Suprapubic skin (tissue), 4 donors: ENCODE data around the gene TRRAP. TPM values are rescaled to one million over a fixed set of nuclear protein-coding genes. Genes with fewer than 3 reads are reported as not detected.

Experiments used
- DNase-seq, 2 donors: peaks; one replicate each; pipeline ENCODE4 v3.0.0-alpha.2; 2019; ENCODE audit warnings: low spot score in 2 of 2
- H3K27ac ChIP-seq: fragments of 200-600 bp; sonication (generic); one replicate; pipeline ENCODE4 v1.5.1; 2019
- H3K27me3 ChIP-seq: fragments of 200-600 bp; sonication (generic); one replicate; pipeline ENCODE4 v1.5.1; 2019
- H3K36me3 ChIP-seq: fragments of 200-600 bp; sonication (generic); one replicate; pipeline ENCODE4 v1.5.1; 2019
- H3K4me1 ChIP-seq: fragments of 200-600 bp; sonication (generic); one replicate; pipeline ENCODE4 v1.5.1; 2019
- H3K4me3 ChIP-seq: fragments of 200-600 bp; sonication (generic); one replicate; pipeline ENCODE4 v1.5.1; 2019; ENCODE audit warnings: mild to moderate bottlenecking
- H3K9me3 ChIP-seq: fragments of 200-600 bp; sonication (generic); one replicate; pipeline ENCODE4 v1.5.1; 2019
- EP300 ChIP-seq: sonication (generic); formaldehyde crosslinking; IDR thresholded peaks from one replicate; pipeline ENCODE4 v1.6.1; 2017; ENCODE audit warnings: antibody characterized with exemption
- POLR2A ChIP-seq, 2 donors: fragments of 450-650 bp; IDR thresholded peaks; one replicate each; pipeline ENCODE4 v1.6.1; 2017; ENCODE audit warnings: antibody characterized with exemption in 2 of 2, mild to moderate bottlenecking in 2 of 2, moderate library complexity in 2 of 2
- POLR2AphosphoS5 ChIP-seq, 3 donors: sonication (generic); formaldehyde crosslinking; IDR thresholded peaks; one replicate each; pipeline ENCODE4 v1.6.1; 2017; ENCODE audit warnings: antibody characterized with exemption in 3 of 3
- WGBS: methylation state at CpG from one replicate; pipeline ENCODE4 v1.1.5; 2018; 5-methylcytosine and 5-hydroxymethylcytosine counted together
- total RNA-seq, 4 donors: library from RNA; depleted of rRNA; stranded (reverse); fragments of >200 nt; gene quantifications; one replicate each; pipeline ENCODE4 v1.1.0, GENCODE V29; 2016
- TF ChIP-seq, protein P1 (sequence below), 2 donors: fragments of 200-600 bp in 1 of 2; fragments of 450-650 bp in 1 of 2; sonication (generic) in 1 of 2; IDR thresholded peaks; one replicate each; pipeline ENCODE4 v1.5.1; 2016 to 2019; ENCODE audit warnings: antibody characterized with exemption in 2 of 2, mild to moderate bottlenecking in 1 of 2, moderate library complexity in 1 of 2

The TRRAP gene
- total RNA-seq, 4 donors from 2014 or later, result 46.2 to 97.1 (median 65.7) TPM

DNA sequence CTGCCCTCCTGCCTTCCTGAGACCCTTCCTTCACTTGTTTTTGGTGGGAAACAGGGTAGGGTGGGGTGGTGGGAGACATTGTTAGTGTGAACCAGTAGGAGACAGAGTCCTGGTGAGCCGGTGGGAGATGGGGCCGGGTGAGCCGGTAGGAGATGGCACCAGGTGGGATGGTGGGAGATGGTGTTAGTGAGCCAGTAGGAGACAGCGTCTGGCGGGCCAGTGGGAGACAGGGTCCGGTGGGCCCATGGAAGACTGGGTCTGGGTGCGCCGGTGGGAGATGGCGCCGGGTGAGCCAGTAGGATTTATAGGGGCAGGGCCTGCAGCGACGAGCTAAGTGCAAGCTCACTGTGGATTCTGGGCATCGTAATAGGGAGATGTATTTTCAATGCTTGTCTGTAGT lies 116.8 kb downstream of the TRRAP start:
- H3K4me1 ChIP-seq, result no peaks in the 10 kb centered on the region
- peaks cover 91% of the 10 kb centered on the region for H3K36me3 ChIP-seq
- H3K27me3 ChIP-seq, result no peaks in the 10 kb centered on the region
- no peak overlapping the region for H3K4me3 ChIP-seq
- 96% methylated on average over 13 of the region's 13 CpGs for WGBS
- H3K9me3 ChIP-seq, result no peaks in the 10 kb centered on the region
- no peak overlapping the region for H3K27ac ChIP-seq
- peak; percentile 54 to 62 for DNase-seq
- no peak for TF ChIP-seq EP300
- TF ChIP-seq, protein P1, sequence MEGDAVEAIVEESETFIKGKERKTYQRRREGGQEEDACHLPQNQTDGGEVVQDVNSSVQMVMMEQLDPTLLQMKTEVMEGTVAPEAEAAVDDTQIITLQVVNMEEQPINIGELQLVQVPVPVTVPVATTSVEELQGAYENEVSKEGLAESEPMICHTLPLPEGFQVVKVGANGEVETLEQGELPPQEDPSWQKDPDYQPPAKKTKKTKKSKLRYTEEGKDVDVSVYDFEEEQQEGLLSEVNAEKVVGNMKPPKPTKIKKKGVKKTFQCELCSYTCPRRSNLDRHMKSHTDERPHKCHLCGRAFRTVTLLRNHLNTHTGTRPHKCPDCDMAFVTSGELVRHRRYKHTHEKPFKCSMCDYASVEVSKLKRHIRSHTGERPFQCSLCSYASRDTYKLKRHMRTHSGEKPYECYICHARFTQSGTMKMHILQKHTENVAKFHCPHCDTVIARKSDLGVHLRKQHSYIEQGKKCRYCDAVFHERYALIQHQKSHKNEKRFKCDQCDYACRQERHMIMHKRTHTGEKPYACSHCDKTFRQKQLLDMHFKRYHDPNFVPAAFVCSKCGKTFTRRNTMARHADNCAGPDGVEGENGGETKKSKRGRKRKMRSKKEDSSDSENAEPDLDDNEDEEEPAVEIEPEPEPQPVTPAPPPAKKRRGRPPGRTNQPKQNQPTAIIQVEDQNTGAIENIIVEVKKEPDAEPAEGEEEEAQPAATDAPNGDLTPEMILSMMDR (IDR thresholded peaks at IDR 0.05), result no peak
- no peak for TF ChIP-seq POLR2AphosphoS5 (IDR thresholded peaks at IDR 0.05)
- TF ChIP-seq POLR2A (IDR thresholded peaks at IDR 0.05), result no peak

GRCh38 chr7:98995523-98996149 lies 117.3 kb downstream of the TRRAP start:
- WGBS, result 96% methylated on average over 16 of the region's 16 CpGs
- Histone ChIP-seq H3K9me3 (no peaks in the 10 kb centered on the region), H3K36me3 (peaks cover 91% of the 10 kb centered on the region)

DNA sequence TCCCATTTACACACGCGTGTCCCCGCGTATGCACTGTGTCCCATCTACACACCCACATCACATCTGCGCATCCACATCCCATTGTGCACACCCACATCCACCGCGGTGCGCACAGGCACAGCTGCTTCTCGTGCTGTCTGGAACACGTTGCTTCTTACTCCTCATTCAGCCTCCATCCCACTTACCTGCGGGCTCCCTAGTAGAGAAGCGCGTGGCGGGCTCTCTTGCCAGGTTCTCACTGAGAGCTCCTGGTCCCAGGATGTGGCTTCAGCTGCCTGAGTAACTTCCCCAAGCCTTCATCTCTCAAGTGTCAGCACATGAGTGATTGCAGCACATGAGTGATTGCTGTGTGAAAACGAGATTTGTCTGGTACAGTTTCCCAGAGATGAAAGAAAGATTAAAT lies 117.8 kb downstream of the TRRAP start:
- Histone ChIP-seq H3K4me1 (no peaks in the 10 kb centered on the region), H3K9me3 (no peaks in the 10 kb centered on the region), H3K27ac (no peak overlapping the region), H3K36me3 (peaks cover 91% of the 10 kb centered on the region), H3K27me3 (no peaks in the 10 kb centered on the region), H3K4me3 (no peak overlapping the region)
- DNase-seq, result peak; percentile 5 to 58
- 91% methylated on average over 15 of the region's 15 CpGs for WGBS
- TF ChIP-seq EP300 (no peak), POLR2AphosphoS5 (IDR thresholded peaks at IDR 0.05) (no peak), POLR2A (IDR thresholded peaks at IDR 0.05) (no peak)
- TF ChIP-seq, protein P1 (IDR thresholded peaks at IDR 0.05), result no peak

More at GRCh38 chr7:98995523-98996149, 117.3 kb downstream of the TRRAP start:
- peak; percentile 52 to 54 for DNase-seq
- Histone ChIP-seq H3K4me3 (no peak overlapping the region), H3K27ac (no peak overlapping the region), H3K27me3 (no peaks in the 10 kb centered on the region), H3K4me1 (no peaks in the 10 kb centered on the region)
- no peak for TF ChIP-seq POLR2AphosphoS5 (IDR thresholded peaks at IDR 0.05)
- no peak for TF ChIP-seq EP300
- no peak for TF ChIP-seq POLR2A (IDR thresholded peaks at IDR 0.05)
- TF ChIP-seq, protein P1 (IDR thresholded peaks at IDR 0.05), result no peak

GRCh38 chr7:98997846-98998245 lies 119.5 kb downstream of the TRRAP start:
- no peak overlapping the region for H3K4me3 ChIP-seq
- WGBS, result 79% methylated on average over 3 of the region's 3 CpGs
- TF ChIP-seq, protein P1 (IDR thresholded peaks at IDR 0.05), result no peak
- no peak for TF ChIP-seq POLR2AphosphoS5 (IDR thresholded peaks at IDR 0.05)
- TF ChIP-seq POLR2A (IDR thresholded peaks at IDR 0.05), result no peak
- no peak for TF ChIP-seq EP300
- H3K27me3 ChIP-seq, result no peaks in the 10 kb centered on the region
- no peaks in the 10 kb centered on the region for H3K9me3 ChIP-seq
- peaks cover 88% of the 10 kb centered on the region for H3K36me3 ChIP-seq
- H3K27ac ChIP-seq, result no peak overlapping the region
- no peaks in the 10 kb centered on the region for H3K4me1 ChIP-seq
- DNase-seq, result peak in 1 of 2 donors; percentile 18

DNA sequence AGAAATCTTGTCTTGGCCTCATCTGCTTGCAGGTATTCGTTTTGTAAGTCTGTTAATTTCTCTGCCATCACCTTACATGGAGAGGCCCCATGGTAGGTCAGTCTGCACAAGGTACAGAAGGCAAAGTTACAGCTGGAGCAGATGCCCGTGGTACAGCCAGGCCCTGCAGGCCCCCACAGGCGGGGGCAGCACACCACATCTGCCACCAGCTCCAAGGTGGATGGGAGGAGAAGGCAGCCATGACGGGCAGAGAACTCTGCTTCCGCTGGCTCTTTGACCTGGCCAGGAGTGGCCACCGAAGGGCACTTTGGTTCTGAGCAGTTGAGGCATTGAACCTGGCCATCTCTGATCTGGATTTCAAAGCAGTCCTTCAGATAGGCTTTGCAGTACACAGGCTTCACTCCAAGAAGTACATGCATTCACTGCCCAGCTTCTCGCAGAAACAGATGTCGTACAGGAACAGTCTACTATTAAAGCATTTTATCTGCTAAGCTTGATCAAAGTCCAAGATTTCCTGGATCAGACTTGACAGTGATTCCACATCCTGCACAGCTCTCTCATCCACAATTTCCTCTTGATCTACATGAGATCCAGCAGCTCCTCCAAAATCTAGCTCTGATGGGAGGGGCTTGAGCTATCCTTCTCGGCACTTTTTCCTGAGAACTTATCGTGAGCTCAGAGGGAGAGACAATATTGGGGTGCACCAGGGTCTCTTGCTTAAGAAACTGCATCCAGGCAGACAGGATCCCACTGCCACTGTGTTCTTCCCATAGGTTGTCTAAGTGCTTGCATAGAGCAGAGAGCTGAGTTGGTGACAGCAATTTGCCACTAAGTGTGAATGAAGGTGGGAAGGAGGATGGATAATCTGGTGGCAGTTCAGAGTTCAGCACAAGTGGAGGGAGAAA lies 120.7 kb downstream of the TRRAP start:
- Histone ChIP-seq H3K9me3 (no peaks in the 10 kb centered on the region), H3K36me3 (peaks cover 87% of the 10 kb centered on the region), H3K4me3 (no peak overlapping the region), H3K4me1 (no peaks in the 10 kb centered on the region), H3K27me3 (no peaks in the 10 kb centered on the region), H3K27ac (no peak overlapping the region)
- no peak for TF ChIP-seq POLR2AphosphoS5 (IDR thresholded peaks at IDR 0.05)
- 68% methylated on average over 10 of the region's 10 CpGs for WGBS
- peak; percentile 27 to 29 for DNase-seq
